SK-N-SH (cell line): ENCODE data around the gene MCM8. TPM values are rescaled to one million over a fixed set of nuclear protein-coding genes. Genes with fewer than 3 reads are reported as not detected.

Experiments used
- CTCF ChIA-PET: fragments of 300-600, 350-600 bp; formaldehyde crosslinking; extraction: SDS; loops from one replicate; lab custom pipeline; 2021; lab: Yijun Ruan, JAX
- POLR2A ChIA-PET: fragments of 350-600 bp; sonication (Branson Sonifier 250); formaldehyde crosslinking; extraction: SDS; loops from one replicate; lab custom pipeline; 2020; ENCODE audit warnings: antibody characterized with exemption, inconsistent platforms; lab: Yijun Ruan, JAX
- DNase-seq: peaks from one replicate; pipeline ENCODE4 v3.0.0; 2012
- H2AFZ ChIP-seq: fragments of 200-600 bp; sonication (generic); 2 replicates; pipeline ENCODE4 v1.8.1; 2016; ENCODE audit warnings: antibody characterized with exemption, mild to moderate bottlenecking, low read depth
- H3F3A ChIP-seq: fragments of 200-600 bp; sonication (generic); replicated peaks from 2 replicates; pipeline ENCODE3; 2016; ENCODE audit warnings: antibody characterized with exemption, mild to moderate bottlenecking; ENCODE audit not compliant: insufficient read depth
- H3K27ac ChIP-seq, 2 experiments: fragments of 200-500 bp in 1 of 2; fragments of 200-600 bp in 1 of 2; sonication (Bioruptor generic) in 1 of 2; sonication (generic), shearing (Covaris generic) in 1 of 2; 2 replicates each; pipeline versions ENCODE4 v1.5.1 to v1.6.1; 2014 to 2016; ENCODE audit warnings: low read depth in 2 of 2, inconsistent platforms in 1 of 2, low read length in 1 of 2, mild to moderate bottlenecking in 1 of 2, mixed read lengths in 1 of 2
- H3K27me3 ChIP-seq: fragments of 200-600 bp; sonication (generic), shearing (Covaris generic); 2 replicates; pipeline ENCODE4 v1.6.1; 2016; ENCODE audit warnings: mixed run types; ENCODE audit not compliant: insufficient read depth
- H3K36me3 ChIP-seq, 2 experiments: fragments of 200-500 bp in 1 of 2; fragments of 200-600 bp in 1 of 2; sonication (Bioruptor generic) in 1 of 2; sonication (generic) in 1 of 2; replicated peaks in 1 of 2; 2 replicates each; pipeline versions ENCODE3 to v1.5.1; 2014 to 2016; ENCODE audit warnings: low read length in 1 of 2, mild to moderate bottlenecking in 1 of 2; ENCODE audit not compliant: insufficient read depth in 2 of 2, control insufficient read depth in 1 of 2
- H3K4me1 ChIP-seq, 2 experiments: fragments of 200-500 bp in 1 of 2; fragments of 200-600 bp in 1 of 2; sonication (Bioruptor generic) in 1 of 2; sonication (generic), shearing (Covaris generic) in 1 of 2; 2 replicates each; pipeline versions ENCODE4 v1.5.1 to v1.6.1; 2014 to 2016; ENCODE audit warnings: low read depth in 1 of 2, low read length in 1 of 2, mixed run types in 1 of 2; ENCODE audit not compliant: insufficient read depth in 2 of 2, control insufficient read depth in 1 of 2
- H3K4me2 ChIP-seq: fragments of 200-600 bp; sonication (generic), shearing (Covaris generic); 2 replicates; pipeline ENCODE4 v1.6.1; 2017; ENCODE audit warnings: mixed run types
- H3K4me3 ChIP-seq, 2 experiments: fragments of 200-500 bp in 1 of 2; fragments of 200-600 bp in 1 of 2; sonication (Bioruptor generic) in 1 of 2; sonication (generic), shearing (Covaris generic) in 1 of 2; 2 replicates each; pipeline versions ENCODE4 v1.5.1 to v1.8.1; 2014 to 2016; ENCODE audit warnings: low read depth in 2 of 2, inconsistent platforms in 1 of 2, low read length in 1 of 2, mild to moderate bottlenecking in 1 of 2, mixed read lengths in 1 of 2, moderate library complexity in 1 of 2
- H3K79me2 ChIP-seq: fragments of 200-600 bp; sonication (generic); 2 replicates; pipeline ENCODE4 v1.8.1; 2017; ENCODE audit warnings: mild to moderate bottlenecking; ENCODE audit not compliant: insufficient read depth
- H3K9ac ChIP-seq: fragments of 200-600 bp; sonication (generic); 2 replicates; pipeline ENCODE4 v1.6.1; 2017; ENCODE audit warnings: mixed run types
- H3K9me2 ChIP-seq: fragments of 200-600 bp; sonication (generic); 2 replicates; pipeline ENCODE4 v1.6.1; 2017; ENCODE audit warnings: mixed run types
- H3K9me3 ChIP-seq: fragments of 200-600 bp; sonication (generic); 2 replicates; pipeline ENCODE4 v1.6.1; 2017; ENCODE audit warnings: mixed run types, mild to moderate bottlenecking, moderate library complexity
- H4K20me1 ChIP-seq: fragments of 200-600 bp; sonication (generic); 2 replicates; pipeline ENCODE4 v1.6.1; 2017; ENCODE audit warnings: mild to moderate bottlenecking, mixed run types; ENCODE audit not compliant: insufficient read depth
- CHD2 ChIP-seq: fragments of 150-350 bp; IDR thresholded peaks from 2 replicates; pipeline ENCODE4 v1.6.1; 2018; ENCODE audit warnings: low read length; ENCODE audit not compliant: partially characterized antibody
- ELF1 ChIP-seq: IDR thresholded peaks from 2 replicates; pipeline ENCODE4 v1.4.0; 2012
- EZH2phosphoT487 ChIP-seq: fragments of 200-600 bp; sonication (generic); IDR thresholded peaks from 2 replicates; pipeline ENCODE4 v1.6.1; 2017; ENCODE audit warnings: low read depth, mixed run types, mild to moderate bottlenecking, antibody characterized with exemption, moderate library complexity, borderline replicate concordance
- GABPA ChIP-seq: IDR thresholded peaks from 2 replicates; pipeline ENCODE4 v1.4.0; 2012; ENCODE audit warnings: low read depth, mild to moderate bottlenecking
- JUND ChIP-seq: IDR thresholded peaks from 2 replicates; pipeline ENCODE4 v1.4.0; 2012
- RAD21 ChIP-seq: IDR thresholded peaks from 2 replicates; pipeline ENCODE4 v1.6.1; 2012; ENCODE audit warnings: mild to moderate bottlenecking, low read length
- RCOR1 ChIP-seq: fragments of 150-350 bp; IDR thresholded peaks from 2 replicates; pipeline ENCODE4 v1.6.1; 2017; ENCODE audit warnings: antibody characterized with exemption, low read length
- RFX5 ChIP-seq: IDR thresholded peaks from 2 replicates; pipeline ENCODE4 v1.6.1; 2012; ENCODE audit warnings: mild to moderate bottlenecking, improper control_type of control experiment, low read length
- SMC3 ChIP-seq: IDR thresholded peaks from 2 replicates; pipeline ENCODE4 v1.6.1; 2012; ENCODE audit warnings: low read depth, low read length, improper control_type of control experiment
- TCF12 ChIP-seq: IDR thresholded peaks from 2 replicates; pipeline ENCODE4 v1.4.0; 2012
- WGBS: methylation state at CpG from one replicate; pipeline ENCODE4 v1.1.6; 2017; ENCODE audit warnings: low lambda C conversion rate; 5-methylcytosine and 5-hydroxymethylcytosine counted together
- polyA plus RNA-seq, 3 experiments: library from polyadenylated mRNA; depleted of rRNA; stranded (reverse); fragments of >200 nt; gene quantifications; 2 replicates each; pipeline ENCODE4 v1.2.3, GENCODE V29; 2012
- TF ChIP-seq, protein P1 (sequence below): IDR thresholded peaks from 2 replicates; pipeline ENCODE4 v1.4.0; 2012; ENCODE audit warnings: low read depth, borderline replicate concordance
- TF ChIP-seq, protein P2 (sequence below): IDR thresholded peaks from 2 replicates; pipeline ENCODE4; 2012
- TF ChIP-seq, protein P3 (sequence below): fragments of 150-350 bp; IDR thresholded peaks from 2 replicates; pipeline ENCODE4 v1.6.1; 2017; ENCODE audit warnings: antibody characterized with exemption, low read length, low read depth, borderline replicate concordance

The MCM8 gene
- polyA plus RNA-seq, 1 of the 3 experiments (the other 2 are of a cell fraction), result 4.0 TPM

DNA sequence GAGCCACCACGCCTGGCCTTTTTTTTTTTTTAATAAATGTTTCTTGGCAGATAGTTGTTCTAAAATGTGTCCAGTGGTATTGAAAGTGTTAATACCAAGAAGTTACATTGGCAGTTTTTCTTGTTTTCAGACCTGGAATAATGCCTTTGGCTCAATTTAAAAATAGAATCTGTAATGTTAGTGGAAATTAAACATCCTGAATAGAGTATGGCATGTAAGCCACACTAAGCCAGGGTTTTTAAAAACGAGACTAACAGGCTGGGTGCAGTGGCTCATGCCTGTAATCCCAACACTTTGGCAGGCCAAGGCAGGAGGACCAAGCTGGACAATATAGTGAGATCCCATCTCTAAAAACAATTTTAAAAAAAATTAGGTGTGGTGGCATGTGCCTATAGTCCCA lies 25.3 kb downstream of the MCM8 start:
- CTCF ChIA-PET, result no interaction called here

DNA sequence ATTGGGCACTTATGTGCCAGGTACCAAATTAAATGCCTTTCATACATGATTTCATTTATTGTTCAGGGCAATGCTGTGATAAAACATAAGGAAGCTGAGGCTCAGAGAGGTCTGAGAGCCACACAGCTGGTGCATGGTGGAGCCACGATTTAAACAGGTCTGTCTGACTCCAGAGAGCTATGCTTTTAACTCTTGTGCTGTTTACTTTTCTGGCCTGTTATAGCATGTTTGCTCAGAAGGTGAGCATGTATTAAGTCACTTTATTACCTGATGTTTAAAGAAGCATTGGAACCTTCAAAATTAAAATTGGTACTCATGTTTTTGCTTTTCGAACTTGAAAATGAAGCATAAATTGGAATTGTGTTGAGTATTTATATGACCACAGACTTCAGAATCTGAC lies 26.8 kb downstream of the MCM8 start:
- Histone ChIP-seq H3K9me3 (no peaks in the 10 kb centered on the region), H3K4me1 (no peaks in the 10 kb centered on the region), H3K4me2 (no peak overlapping the region), H3K4me3 (no peak overlapping the region), H3K36me3 (peaks cover 26 to 39% of the 10 kb centered on the region in 2 experiments), H4K20me1 (no peaks in the 10 kb centered on the region), H3K27me3 (no peaks in the 10 kb centered on the region)
- no peak for DNase-seq
- 90% methylated on average over 2 of the region's 2 CpGs for whole genome bisulfite sequencing
- TF ChIP-seq, protein P1, sequence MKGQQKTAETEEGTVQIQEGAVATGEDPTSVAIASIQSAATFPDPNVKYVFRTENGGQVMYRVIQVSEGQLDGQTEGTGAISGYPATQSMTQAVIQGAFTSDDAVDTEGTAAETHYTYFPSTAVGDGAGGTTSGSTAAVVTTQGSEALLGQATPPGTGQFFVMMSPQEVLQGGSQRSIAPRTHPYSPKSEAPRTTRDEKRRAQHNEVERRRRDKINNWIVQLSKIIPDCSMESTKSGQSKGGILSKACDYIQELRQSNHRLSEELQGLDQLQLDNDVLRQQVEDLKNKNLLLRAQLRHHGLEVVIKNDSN, result no peak
- TF ChIP-seq JUND (no peak), RCOR1 (no peak), TCF12 (no peak), RAD21 (no peak), EZH2phosphoT487 (no peak), RFX5 (no peak), CHD2 (no peak), SMC3 (no peak), GABPA (no peak)
- TF ChIP-seq, protein P2, sequence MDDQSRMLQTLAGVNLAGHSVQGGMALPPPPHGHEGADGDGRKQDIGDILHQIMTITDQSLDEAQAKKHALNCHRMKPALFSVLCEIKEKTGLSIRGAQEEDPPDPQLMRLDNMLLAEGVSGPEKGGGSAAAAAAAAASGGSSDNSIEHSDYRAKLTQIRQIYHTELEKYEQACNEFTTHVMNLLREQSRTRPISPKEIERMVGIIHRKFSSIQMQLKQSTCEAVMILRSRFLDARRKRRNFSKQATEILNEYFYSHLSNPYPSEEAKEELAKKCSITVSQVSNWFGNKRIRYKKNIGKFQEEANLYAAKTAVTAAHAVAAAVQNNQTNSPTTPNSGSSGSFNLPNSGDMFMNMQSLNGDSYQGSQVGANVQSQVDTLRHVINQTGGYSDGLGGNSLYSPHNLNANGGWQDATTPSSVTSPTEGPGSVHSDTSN, result no peak
- TF ChIP-seq, all 33 proteins: peak for 0
- H3K9me2 ChIP-seq, result no peaks in the 10 kb centered on the region
- H3F3A ChIP-seq, result no peaks in the 10 kb centered on the region
- no peak overlapping the region for H3K9ac ChIP-seq
- ChIA-PET CTCF (no interaction called here), POLR2A (no interaction called here)
- no peak overlapping the region for H3K27ac ChIP-seq
- no peaks in the 10 kb centered on the region for H3K79me2 ChIP-seq
- no peak overlapping the region for H2AFZ ChIP-seq

More for the DNA sequence above, 25.3 kb downstream of the MCM8 start:
- H3K4me3 ChIP-seq, result no peak overlapping the region
- no peaks in the 10 kb centered on the region for H3K9me2 ChIP-seq
- no peak overlapping the region for H3K4me2 ChIP-seq
- no peak overlapping the region for H3K27ac ChIP-seq
- H2AFZ ChIP-seq, result no peak overlapping the region
- no peaks in the 10 kb centered on the region for H3K4me1 ChIP-seq
- no peak for DNase-seq
- H4K20me1 ChIP-seq, result no peaks in the 10 kb centered on the region
- no peaks in the 10 kb centered on the region for H3K27me3 ChIP-seq
- POLR2A ChIA-PET, result no interaction called here
- peaks cover 26 to 34% of the 10 kb centered on the region in 2 experiments for H3K36me3 ChIP-seq
- H3F3A ChIP-seq, result no peaks in the 10 kb centered on the region
- H3K9me3 ChIP-seq, result no peaks in the 10 kb centered on the region
- no peak overlapping the region for H3K9ac ChIP-seq
- no peaks in the 10 kb centered on the region for H3K79me2 ChIP-seq
- WGBS, result 93% methylated on average over 2 of the region's 2 CpGs
- TF ChIP-seq, protein P3, sequence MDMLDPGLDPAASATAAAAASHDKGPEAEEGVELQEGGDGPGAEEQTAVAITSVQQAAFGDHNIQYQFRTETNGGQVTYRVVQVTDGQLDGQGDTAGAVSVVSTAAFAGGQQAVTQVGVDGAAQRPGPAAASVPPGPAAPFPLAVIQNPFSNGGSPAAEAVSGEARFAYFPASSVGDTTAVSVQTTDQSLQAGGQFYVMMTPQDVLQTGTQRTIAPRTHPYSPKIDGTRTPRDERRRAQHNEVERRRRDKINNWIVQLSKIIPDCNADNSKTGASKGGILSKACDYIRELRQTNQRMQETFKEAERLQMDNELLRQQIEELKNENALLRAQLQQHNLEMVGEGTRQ, result no peak
- TF ChIP-seq ELF1, result no peak
